HG02885 (cell line): Measurements from ENCODE around the gene TM2D1.
"Not testable (repeated sequence)": the region's sequence is repeated elsewhere in the genome, so short reads cannot be mapped to it uniquely, and the experiment has no call there.

ENCODE experiments used
- ATAC-seq: cut with Tn5 transposase; IDR thresholded peaks from one replicate; pipeline ENCODE4 v1.9.1; 2021; ENCODE audit warnings: mild to moderate bottlenecking; ENCODE audit not compliant: unreplicated experiment, poor library complexity

TM2D1 gene

GRCh38 chr1:61724506-61724812, 482 bp downstream of the TM2D1 start:
- no peak for ATAC-seq

DNA sequence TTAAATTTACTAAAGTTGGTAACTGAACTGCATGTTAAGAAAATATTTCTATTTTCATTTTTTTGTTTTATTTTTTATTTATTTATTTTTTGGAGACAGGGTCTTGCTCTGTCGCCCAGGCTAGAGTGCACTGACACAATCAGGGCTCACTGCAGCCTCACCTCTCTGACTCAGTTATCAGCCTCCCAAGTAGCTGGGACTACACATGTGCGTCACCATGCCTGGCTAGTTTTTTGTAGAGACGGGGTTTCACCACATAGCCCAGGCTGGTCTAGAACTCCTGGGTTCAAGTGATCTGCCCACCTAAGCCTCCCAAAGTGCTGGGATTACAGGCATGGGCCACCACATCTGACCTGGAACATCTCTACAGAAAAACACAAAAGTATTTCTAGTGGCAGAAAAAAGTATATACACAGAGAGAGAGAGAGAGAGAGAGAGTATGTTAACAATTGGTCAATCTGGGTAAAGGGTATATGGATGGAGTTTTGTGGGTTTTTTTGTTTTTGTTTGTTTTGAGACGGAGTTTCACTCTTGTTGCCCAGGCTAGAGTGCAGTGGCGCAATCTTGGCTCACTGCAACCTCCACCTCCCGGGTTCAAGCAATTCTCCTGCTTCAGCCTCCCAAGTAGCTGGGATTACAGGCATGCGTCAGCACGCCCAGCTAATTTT, 5.8 kb downstream of the TM2D1 start:
- ATAC-seq = not testable (repeated sequence)

DNA sequence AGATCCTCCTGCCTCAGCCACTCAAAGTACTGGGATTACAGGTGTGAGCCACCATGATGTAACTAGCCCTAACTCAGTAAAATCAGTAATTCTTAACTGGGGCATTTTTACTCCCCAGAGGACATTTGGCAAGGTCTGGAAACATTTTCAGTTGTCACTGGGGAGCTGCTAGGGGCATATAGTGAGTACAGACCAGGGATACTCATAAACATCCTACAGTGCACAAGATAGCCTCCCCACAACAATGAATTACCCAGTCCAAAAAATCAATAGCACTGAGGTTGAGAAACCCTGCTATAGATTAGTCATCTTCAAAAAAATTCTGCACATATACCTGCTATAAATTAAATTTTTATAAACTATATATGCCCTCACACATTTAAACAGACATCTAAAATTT, 13.0 kb downstream of the TM2D1 start:
- ATAC-seq = no peak

- not testable (repeated sequence) for ATAC-seq
Observed at GRCh38 chr1:61711257-61711656, 13.7 kb downstream of the TM2D1 start.

GRCh38 chr1:61709908-61710289, 15.0 kb downstream of the TM2D1 start:
- no peak for ATAC-seq

DNA sequence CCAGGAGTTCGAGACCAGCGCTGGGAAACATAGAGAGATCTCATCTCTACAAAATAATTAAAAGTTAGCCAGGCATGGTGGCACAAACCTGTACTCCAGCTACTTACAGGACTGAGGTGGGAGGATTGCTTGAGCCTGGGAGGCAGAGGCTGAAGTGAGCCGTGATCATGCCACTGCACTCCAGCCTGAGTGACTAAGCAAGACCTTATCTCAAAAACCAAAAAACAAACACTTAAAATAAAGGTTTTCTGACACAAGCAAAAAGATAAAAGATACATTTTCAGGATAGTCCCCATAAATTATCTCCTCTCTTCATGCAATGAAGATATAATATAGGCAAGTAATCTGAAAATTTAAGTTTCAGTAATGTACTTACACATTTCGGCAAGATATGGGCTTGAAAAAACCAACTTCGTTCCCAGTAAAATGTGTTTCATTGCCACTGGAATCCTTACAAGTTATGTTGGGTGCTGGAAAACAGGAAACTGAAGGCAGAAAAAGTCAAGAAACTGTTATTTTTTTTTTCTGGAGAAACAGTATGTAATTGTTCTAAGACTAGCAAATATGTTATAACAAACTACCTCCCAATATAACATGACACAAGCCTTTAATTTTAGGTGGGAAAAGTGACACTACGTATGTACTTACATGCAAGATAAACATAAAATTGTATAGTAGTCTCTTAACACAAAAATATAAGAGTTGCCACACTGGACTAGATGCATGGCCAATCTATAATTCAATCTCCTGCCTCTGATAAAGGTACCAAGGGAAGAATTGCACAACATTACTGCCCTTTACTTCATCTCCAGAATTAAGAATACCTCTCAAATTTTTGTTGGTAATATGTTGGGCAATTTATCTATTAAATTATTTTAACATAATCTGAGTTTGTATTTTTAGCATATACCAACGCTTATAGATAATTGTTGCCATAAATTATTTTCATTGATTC, 15.7 kb downstream of the TM2D1 start:
- no peak for ATAC-seq

- ATAC-seq = no peak
Observed at GRCh38 chr1:61699911-61700851, 24.8 kb downstream of the TM2D1 start.

DNA sequence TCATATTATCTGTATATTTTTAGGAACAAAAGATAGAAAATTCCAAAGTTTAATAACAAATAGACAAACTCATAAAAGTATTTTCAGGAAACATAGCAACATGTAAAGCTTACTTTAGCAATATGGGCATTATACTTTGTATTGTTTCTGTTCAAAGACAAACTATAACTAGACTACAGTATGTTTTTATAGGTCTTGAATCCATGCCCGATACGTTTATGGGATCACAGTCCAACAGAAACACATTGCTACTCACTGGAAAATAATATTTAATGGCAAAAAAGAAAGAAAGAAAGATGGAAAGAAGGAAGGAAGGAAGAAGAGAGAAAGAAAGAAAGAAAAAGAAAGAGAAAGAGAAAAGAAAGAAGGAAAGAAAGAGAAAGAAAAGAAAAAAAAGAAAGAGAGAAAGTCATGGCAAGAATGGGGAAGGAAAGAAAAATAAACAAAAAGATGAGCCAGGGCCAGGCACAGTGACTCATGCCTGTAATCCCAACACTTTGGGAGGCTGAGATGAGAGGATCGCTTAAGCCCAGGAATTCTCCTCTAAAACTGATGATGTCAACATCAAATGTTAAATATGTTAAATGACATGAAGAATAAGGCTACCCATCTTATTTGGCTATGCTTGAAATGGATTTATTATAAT, 32.7 kb downstream of the TM2D1 start:
- no peak for ATAC-seq

DNA sequence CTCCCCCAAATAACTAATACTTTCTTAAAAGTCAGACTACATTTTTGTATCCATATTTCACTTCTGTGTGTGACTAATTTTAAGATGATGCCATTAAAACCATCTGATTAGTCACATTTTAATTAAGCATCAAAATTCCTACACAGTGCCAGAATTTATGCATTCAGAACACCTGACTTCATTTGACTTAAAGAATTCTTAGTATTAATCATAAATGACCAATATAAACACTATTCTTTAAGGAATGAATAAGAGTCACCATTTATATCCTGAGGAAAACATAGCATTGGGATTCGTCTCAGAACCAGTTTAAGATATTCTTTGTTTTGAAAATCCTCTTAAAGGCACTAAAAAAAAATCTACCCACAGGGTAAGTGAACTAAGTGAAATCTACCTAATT, 37.0 kb downstream of the TM2D1 start:
- no peak for ATAC-seq

DNA sequence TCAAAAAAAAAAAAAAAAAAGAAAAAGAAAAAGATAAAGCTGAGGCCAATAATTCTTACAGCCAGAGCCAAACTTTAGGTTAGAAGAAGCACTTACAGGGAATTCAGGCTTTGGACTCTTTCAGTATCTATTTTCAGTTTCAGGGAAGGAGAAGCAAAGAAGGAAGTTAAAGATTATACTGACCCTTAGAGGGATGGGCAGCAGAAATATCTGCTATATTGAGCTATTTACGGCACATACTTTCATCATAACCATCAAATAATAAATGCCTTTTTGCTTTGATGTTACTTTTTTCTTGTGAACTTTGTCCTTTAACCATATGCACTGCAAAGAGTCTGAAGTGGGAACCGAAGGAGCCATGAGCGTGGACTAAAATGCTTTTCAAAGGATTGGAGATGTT, 42.0 kb downstream of the TM2D1 start:
- ATAC-seq = no peak

DNA sequence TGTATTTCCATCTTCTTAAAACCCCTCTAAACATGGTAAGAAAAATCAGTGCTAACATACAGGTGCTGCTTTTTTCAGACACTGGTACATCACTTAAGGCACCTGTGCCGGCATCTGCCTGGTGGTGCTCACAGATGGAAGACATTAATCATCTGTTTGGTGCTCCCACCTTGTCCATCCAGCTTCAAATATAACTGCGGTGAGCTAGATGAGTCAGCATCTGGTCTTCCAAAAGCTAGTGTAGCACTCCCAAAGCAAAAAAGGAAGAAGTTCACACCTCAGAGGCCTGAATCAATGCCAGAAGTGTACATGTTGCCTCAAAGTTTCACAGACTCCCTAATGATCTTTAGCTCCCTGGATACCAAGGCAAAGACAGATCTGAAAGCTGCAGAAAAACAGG, 44.4 kb downstream of the TM2D1 start:
- ATAC-seq = no peak

- ATAC-seq = not testable (repeated sequence)
Observed at GRCh38 chr1:61676881-61677280, 48.1 kb downstream of the TM2D1 start.

- no peak for ATAC-seq
Observed at GRCh38 chr1:61674221-61674620, 50.7 kb downstream of the TM2D1 start.

DNA sequence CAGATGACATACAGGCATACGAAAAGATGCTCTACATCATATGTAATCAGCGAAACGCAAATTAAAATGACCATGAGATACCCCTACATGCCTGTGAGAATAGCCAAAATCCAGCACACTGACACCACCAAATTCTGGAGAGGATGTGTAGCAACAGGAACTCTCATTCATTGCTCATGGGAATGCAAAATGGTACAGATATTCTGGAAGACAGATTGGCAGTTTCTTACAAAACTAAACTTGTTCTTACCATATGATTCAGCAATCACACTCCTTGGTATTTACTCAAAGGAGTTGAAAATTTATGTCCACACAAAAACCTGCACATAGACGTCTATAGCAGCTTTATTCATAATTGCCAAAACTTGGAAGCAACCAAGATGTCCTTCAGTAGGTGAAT, 52.6 kb downstream of the TM2D1 start:
- no peak for ATAC-seq

- no peak for ATAC-seq
Observed at GRCh38 chr1:61670445-61670844, 54.5 kb downstream of the TM2D1 start.

DNA sequence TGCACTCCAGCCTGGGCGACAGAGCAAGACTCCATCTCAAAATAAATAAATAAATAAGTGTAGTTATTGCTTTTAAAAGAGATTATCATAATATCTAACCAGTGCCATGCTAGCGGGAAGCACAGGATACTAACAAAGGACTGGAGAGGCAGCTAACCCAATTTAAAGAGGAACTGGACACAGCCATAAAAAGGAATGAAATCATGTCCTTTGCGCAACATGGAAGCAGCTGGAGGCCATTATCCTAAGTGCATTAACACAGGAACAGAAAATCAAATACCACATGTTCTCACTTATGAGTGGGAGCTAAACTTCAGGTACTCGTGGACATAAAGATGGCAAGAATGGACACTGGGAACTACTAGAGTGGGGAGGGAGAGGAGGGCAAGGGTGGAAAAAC, 54.9 kb downstream of the TM2D1 start:
- no peak for ATAC-seq

- no peak for ATAC-seq
Observed at GRCh38 chr1:61659061-61659460, 65.9 kb downstream of the TM2D1 start.

DNA sequence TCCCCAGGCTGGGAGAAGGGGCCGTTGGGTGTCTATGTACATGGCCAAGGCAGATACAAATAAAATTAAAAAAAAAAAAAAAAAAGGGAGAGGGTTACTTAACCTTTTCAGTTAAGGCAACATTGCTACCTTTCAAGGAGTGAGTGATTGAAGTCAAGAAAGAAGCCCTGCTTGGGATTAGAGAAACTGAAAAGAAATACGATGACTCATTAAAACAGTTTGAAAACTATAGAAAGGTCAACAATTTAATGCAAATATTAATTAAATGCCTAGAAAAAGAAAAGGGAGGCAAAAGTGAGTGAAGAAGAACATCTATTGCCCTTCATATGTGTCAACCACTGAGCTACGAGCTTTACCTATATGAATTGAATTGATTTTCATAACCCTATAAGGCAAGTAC, 69.5 kb downstream of the TM2D1 start:
- ATAC-seq = no peak

- ATAC-seq = no peak
Observed at GRCh38 chr1:61654067-61654466, 70.9 kb downstream of the TM2D1 start.

- no peak for ATAC-seq
Observed at GRCh38 chr1:61648983-61649742, 75.8 kb downstream of the TM2D1 start.
